Measurements from ENCODE around the gene PWWP2B. TPM values are rescaled to one million over a fixed set of nuclear protein-coding genes. Genes with fewer than 3 reads are reported as not detected.

PWWP2B gene
- total RNA-seq, 1 experiment from 2014 or later, result 12.2 TPM

DNA sequence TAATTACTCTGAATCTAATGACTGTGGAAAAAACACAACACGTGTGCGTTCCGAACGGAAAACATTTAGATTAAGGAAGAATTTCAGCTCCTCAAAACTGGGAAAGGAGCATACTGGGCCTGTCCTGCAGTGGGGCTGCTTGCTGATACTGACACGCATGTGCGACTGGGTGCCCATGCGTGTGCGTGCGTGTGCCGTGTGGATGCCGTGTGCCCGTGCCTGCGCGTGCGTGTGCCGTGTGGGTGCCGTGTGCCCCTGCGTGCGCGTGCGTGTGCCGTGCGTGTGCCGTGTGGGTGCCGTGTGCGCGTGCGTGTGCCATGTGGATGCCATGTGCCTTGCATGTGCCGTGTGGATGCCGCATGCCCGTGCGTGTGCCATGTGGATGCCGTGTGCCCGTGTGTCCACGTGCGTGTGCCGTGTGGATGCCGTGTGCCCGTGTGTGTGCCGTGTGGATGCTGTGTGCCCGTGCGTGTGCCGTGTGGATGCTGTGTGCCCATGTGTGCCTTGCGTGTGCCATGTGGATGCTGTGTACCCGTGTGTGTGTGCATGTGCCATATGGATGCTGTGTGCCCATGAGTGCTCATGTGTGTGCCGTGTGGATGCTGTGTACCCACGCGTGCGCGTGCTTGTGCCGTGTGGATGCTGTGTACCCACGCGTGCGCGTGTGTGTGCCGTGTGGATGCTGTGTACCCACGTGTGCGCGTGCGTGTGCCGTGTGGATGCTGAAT lies 28.2 kb downstream of the PWWP2B start (continued):
- TF ChIP-seq, protein P1, sequence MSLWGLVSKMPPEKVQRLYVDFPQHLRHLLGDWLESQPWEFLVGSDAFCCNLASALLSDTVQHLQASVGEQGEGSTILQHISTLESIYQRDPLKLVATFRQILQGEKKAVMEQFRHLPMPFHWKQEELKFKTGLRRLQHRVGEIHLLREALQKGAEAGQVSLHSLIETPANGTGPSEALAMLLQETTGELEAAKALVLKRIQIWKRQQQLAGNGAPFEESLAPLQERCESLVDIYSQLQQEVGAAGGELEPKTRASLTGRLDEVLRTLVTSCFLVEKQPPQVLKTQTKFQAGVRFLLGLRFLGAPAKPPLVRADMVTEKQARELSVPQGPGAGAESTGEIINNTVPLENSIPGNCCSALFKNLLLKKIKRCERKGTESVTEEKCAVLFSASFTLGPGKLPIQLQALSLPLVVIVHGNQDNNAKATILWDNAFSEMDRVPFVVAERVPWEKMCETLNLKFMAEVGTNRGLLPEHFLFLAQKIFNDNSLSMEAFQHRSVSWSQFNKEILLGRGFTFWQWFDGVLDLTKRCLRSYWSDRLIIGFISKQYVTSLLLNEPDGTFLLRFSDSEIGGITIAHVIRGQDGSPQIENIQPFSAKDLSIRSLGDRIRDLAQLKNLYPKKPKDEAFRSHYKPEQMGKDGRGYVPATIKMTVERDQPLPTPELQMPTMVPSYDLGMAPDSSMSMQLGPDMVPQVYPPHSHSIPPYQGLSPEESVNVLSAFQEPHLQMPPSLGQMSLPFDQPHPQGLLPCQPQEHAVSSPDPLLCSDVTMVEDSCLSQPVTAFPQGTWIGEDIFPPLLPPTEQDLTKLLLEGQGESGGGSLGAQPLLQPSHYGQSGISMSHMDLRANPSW (CRISPR knock-in tag; conservative IDR thresholded peaks at IDR 0.05; ENCODE audit: low read depth), result no peak
- TF ChIP-seq, protein P2, sequence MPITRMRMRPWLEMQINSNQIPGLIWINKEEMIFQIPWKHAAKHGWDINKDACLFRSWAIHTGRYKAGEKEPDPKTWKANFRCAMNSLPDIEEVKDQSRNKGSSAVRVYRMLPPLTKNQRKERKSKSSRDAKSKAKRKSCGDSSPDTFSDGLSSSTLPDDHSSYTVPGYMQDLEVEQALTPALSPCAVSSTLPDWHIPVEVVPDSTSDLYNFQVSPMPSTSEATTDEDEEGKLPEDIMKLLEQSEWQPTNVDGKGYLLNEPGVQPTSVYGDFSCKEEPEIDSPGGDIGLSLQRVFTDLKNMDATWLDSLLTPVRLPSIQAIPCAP (CRISPR knock-in tag; IDR thresholded peaks at IDR 0.05), result no peak

DNA sequence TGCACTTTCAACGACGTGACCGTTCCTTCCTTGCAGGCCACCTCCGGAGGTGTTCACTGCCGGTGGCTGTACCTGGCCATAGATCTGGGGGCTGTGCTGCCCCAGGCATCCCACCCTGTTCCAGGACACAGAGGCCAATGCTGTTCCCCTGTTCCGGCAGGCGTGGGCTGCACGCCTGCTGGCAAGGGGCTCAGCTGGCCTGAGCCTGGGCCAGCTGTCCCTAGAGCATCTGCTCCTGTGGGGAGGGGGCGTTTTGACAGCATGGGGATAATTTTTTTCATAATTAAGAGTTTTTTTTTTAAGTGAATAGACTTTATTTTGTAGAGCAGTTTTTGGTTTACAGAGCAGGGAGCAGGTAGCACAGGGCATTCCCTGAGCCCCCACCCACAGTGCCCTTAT lies 28.8 kb downstream of the PWWP2B start:
- H3K9me3 Mint-ChIP-seq, result peaks cover 3% of the 10 kb centered on the region; the same call in 1 of the 2 replicates
- TF ChIP-seq, protein P3, sequence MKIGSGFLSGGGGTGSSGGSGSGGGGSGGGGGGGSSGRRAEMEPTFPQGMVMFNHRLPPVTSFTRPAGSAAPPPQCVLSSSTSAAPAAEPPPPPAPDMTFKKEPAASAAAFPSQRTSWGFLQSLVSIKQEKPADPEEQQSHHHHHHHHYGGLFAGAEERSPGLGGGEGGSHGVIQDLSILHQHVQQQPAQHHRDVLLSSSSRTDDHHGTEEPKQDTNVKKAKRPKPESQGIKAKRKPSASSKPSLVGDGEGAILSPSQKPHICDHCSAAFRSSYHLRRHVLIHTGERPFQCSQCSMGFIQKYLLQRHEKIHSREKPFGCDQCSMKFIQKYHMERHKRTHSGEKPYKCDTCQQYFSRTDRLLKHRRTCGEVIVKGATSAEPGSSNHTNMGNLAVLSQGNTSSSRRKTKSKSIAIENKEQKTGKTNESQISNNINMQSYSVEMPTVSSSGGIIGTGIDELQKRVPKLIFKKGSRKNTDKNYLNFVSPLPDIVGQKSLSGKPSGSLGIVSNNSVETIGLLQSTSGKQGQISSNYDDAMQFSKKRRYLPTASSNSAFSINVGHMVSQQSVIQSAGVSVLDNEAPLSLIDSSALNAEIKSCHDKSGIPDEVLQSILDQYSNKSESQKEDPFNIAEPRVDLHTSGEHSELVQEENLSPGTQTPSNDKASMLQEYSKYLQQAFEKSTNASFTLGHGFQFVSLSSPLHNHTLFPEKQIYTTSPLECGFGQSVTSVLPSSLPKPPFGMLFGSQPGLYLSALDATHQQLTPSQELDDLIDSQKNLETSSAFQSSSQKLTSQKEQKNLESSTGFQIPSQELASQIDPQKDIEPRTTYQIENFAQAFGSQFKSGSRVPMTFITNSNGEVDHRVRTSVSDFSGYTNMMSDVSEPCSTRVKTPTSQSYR (CRISPR knock-in tag; IDR thresholded peaks at IDR 0.05), result no peak
- DNase-seq (ENCODE audit: low spot score) (no peak), ATAC-seq (no peak)
- no peaks in the 10 kb centered on the region; the same call in 1 of the 2 replicates for H3K4me1 Mint-ChIP-seq
- no peak overlapping the region for H3K4me3 Mint-ChIP-seq
- CTCF ChIA-PET, result no interaction called here
- POLR2A ChIA-PET, result no interaction called here
- H3K27ac Mint-ChIP-seq, result no peak overlapping the region
- no peaks in the 10 kb centered on the region for H3K36me3 Mint-ChIP-seq
- no peaks in the 10 kb centered on the region for H3K27me3 Mint-ChIP-seq (ENCODE audit: low read depth)

DNA sequence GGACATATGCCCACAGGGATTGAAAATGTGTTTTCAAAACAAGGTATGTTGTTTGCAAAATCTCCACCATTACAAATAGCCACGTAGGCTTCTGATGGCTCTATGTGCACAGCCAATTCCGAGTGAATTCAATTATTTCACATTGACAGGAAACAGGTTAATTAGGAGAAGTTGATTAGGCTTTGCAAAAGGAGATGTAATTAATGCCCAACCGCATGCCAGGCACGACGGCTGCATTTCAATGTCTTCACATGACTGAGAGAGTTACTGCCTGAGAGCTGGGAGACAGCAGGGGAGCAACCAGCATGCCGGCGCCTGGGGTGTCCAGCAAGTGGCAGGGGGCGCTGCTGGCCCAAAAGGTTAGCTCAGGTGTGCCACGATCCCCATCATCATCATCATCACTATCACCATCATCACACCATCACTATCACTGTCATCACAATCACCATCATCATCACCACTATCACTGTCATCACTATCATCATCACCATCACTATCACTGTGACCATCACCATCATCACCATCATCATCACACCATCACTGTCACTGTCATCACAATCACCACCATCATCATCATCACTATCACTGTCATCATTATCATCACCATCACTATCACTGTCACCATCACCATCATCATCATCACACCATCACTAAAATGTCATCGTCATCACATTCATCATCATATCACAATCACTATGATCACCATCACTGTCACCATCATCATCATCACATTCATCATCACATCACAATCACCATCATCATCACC lies 30.2 kb downstream of the PWWP2B start:
- Mint-ChIP-seq H3K36me3 (no peaks in the 10 kb centered on the region), H3K4me3 (no peak overlapping the region), H3K27ac (no peak overlapping the region), H3K9me3 (peaks cover 3% of the 10 kb centered on the region; the same call in 1 of the 2 replicates), H3K27me3 (ENCODE audit: low read depth) (no peaks in the 10 kb centered on the region), H3K4me1 (no peaks in the 10 kb centered on the region)
- DNase-seq (ENCODE audit: low spot score) (no peak), ATAC-seq (no peak)
- CTCF ChIA-PET, result interaction anchor here (1.0 kb wide), 1 partner anchor 16 kb away, joined by 3 read pairs; no protein-coding TSS in a partner anchor
- POLR2A ChIA-PET, result no interaction called here
- TF ChIP-seq, protein P4, sequence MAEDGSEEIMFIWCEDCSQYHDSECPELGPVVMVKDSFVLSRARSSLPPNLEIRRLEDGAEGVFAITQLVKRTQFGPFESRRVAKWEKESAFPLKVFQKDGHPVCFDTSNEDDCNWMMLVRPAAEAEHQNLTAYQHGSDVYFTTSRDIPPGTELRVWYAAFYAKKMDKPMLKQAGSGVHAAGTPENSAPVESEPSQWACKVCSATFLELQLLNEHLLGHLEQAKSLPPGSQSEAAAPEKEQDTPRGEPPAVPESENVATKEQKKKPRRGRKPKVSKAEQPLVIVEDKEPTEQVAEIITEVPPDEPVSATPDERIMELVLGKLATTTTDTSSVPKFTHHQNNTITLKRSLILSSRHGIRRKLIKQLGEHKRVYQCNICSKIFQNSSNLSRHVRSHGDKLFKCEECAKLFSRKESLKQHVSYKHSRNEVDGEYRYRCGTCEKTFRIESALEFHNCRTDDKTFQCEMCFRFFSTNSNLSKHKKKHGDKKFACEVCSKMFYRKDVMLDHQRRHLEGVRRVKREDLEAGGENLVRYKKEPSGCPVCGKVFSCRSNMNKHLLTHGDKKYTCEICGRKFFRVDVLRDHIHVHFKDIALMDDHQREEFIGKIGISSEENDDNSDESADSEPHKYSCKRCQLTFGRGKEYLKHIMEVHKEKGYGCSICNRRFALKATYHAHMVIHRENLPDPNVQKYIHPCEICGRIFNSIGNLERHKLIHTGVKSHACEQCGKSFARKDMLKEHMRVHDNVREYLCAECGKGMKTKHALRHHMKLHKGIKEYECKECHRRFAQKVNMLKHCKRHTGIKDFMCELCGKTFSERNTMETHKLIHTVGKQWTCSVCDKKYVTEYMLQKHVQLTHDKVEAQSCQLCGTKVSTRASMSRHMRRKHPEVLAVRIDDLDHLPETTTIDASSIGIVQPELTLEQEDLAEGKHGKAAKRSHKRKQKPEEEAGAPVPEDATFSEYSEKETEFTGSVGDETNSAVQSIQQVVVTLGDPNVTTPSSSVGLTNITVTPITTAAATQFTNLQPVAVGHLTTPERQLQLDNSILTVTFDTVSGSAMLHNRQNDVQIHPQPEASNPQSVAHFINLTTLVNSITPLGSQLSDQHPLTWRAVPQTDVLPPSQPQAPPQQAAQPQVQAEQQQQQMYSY (CRISPR knock-in tag; IDR thresholded peaks at IDR 0.05), result no peak
- TF ChIP-seq ZNF121 (CRISPR knock-in tag; IDR thresholded peaks at IDR 0.05), result no peak
- TF ChIP-seq ZNF396 (CRISPR knock-in tag; IDR thresholded peaks at IDR 0.05; ENCODE audit: borderline replicate concordance), result no peak
- no peak for TF ChIP-seq ZNF219 (CRISPR knock-in tag; IDR thresholded peaks at IDR 0.05; ENCODE audit: borderline replicate concordance)

All from WTC11 (cell line).